NT2/D1 (cell line): ENCODE measurements around the gene KRT26.

Source experiments
- YY1 ChIP-seq: IDR thresholded peaks from 2 replicates; pipeline ENCODE4 v1.6.1; 2011; ENCODE audit not compliant: insufficient read length, insufficient read depth
- ZNF274 ChIP-seq: IDR thresholded peaks from 2 replicates; pipeline ENCODE4 v1.6.1; 2011; ENCODE audit warnings: mild to moderate bottlenecking, low read depth, low read length

DNA sequence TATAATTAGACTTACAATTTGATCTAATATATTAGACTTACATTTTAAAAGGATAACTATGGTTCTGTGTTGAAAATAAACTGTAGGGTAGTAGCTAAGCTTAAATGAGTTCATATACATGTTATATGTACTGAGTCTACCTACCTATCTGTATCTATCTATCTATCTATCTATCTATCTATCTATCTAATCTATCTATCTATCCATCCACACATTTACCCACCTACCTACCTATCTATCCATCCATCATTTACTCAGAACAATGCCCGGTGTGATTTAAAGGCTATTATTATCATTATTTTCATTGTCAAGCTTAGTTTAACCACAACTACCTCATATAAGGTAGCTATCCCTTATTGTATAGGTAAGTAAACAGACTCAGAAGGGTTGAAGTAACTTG, 43.4 kb upstream of the KRT26 start:
- TF ChIP-seq ZNF274 (no peak), YY1 (no peak)
